ENCODE data around the gene HGFAC.
"Not testable (repeated sequence)": the region's sequence is repeated elsewhere in the genome, so short reads cannot be mapped to it uniquely, and the experiment has no call there.

HGFAC gene

GRCh38 chr4:3441501-3442459 is at the start of gene HGFAC:
HGFAC (plus strand) TSS chr4:3441968; CDS start chr4:3442002, 34 bp downstream.
- no peak for DNase-seq

GRCh38 chr4:3392321-3392720 is 49.4 kb upstream of the HGFAC start:
- no peak for DNase-seq

- DNase-seq: no peak
Observed at GRCh38 chr4:3393171-3393570, 48.6 kb upstream of the HGFAC start.

- no peak for DNase-seq
Observed at GRCh38 chr4:3396600-3396999, 45.2 kb upstream of the HGFAC start.

- no peak for DNase-seq
Observed at GRCh38 chr4:3397128-3397527, 44.6 kb upstream of the HGFAC start.

GRCh38 chr4:3399277-3400194 is 42.2 kb upstream of the HGFAC start:
- DNase-seq: no peak

GRCh38 chr4:3401436-3402171 is 40.2 kb upstream of the HGFAC start:
- DNase-seq: no peak

- DNase-seq: no peak
Observed at GRCh38 chr4:3402491-3403347, 39.0 kb upstream of the HGFAC start.

- no peak for DNase-seq
Observed at GRCh38 chr4:3403348-3403906, 38.3 kb upstream of the HGFAC start.

GRCh38 chr4:3404546-3404945 is 37.2 kb upstream of the HGFAC start:
- no peak for DNase-seq

- no peak for DNase-seq
Observed at GRCh38 chr4:3405176-3405575, 36.6 kb upstream of the HGFAC start.

- DNase-seq: no peak
Observed at GRCh38 chr4:3406021-3406420, 35.7 kb upstream of the HGFAC start.

- DNase-seq: no peak
Observed at GRCh38 chr4:3406431-3406830, 35.3 kb upstream of the HGFAC start.

- DNase-seq: no peak
Observed at GRCh38 chr4:3407171-3407771, 34.5 kb upstream of the HGFAC start.

GRCh38 chr4:3407930-3408792 is 33.6 kb upstream of the HGFAC start:
- DNase-seq: no peak

GRCh38 chr4:3408793-3409330 is 32.9 kb upstream of the HGFAC start:
- no peak for DNase-seq

GRCh38 chr4:3409571-3410091 is 32.1 kb upstream of the HGFAC start:
- no peak for DNase-seq

GRCh38 chr4:3410401-3411135 is 31.2 kb upstream of the HGFAC start:
- no peak for DNase-seq

- not testable (repeated sequence) for DNase-seq
Observed at GRCh38 chr4:3411190-3411589, 30.6 kb upstream of the HGFAC start.
